OCI-LY7 (cell line): ENCODE measurements around the gene EPB41L4B. TPM values are rescaled to one million over a fixed set of nuclear protein-coding genes. Genes with fewer than 3 reads are reported as not detected.
A peak's percentile ranks its signal among the peaks of the same experiment; 100 is the strongest.

Experiments used
- BruUV-seq: library from RNA; stranded (reverse); fragments of 400-500 nt; replicated peaks from 2 replicates; lab custom pipeline; 2021; lab: Mats Ljungman, UMichigan
- CTCF ChIA-PET: fragments of 300-600 bp; sonication (Branson Sonifier 250); formaldehyde crosslinking; loops from one replicate; lab custom pipeline; 2022; ENCODE audit warnings: antibody characterized with exemption; ENCODE audit not compliant: unreplicated experiment; lab: Charles Lee
- POLR2A ChIA-PET: fragments of 300-600 bp; sonication (Branson Sonifier 250); formaldehyde crosslinking; loops from one replicate; lab custom pipeline; 2022; ENCODE audit warnings: antibody characterized with exemption; lab: Charles Lee
- DNase-seq: peaks from one replicate; pipeline ENCODE4 v3.0.0-alpha.2; 2015; ENCODE audit warnings: low spot score
- H2AFZ ChIP-seq: fragments of 200-600 bp; sonication (generic), shearing (Covaris generic); 2 replicates; pipeline ENCODE4 v1.6.1; 2014; ENCODE audit warnings: mild to moderate bottlenecking, antibody characterized with exemption, low read length, moderate library complexity
- H3K27ac ChIP-seq: fragments of 200-600 bp; sonication (generic); 2 replicates; pipeline ENCODE4 v1.5.1; 2014; ENCODE audit warnings: mixed run types, low read depth, mild to moderate bottlenecking, moderate library complexity, low read length, inconsistent platforms; ENCODE audit not compliant: poor library complexity, severe bottlenecking
- H3K36me3 ChIP-seq: fragments of 200-600 bp; sonication (generic); 2 replicates; pipeline ENCODE4 v1.6.1; 2014; ENCODE audit warnings: mild to moderate bottlenecking, antibody characterized with exemption, low read length, moderate library complexity, mixed read lengths; ENCODE audit not compliant: insufficient read depth
- H3K4me1 ChIP-seq: fragments of 200-600 bp; sonication (generic); 2 replicates; pipeline ENCODE4 v1.5.1; 2014; ENCODE audit warnings: mild to moderate bottlenecking, low read length; ENCODE audit not compliant: insufficient read depth, poor library complexity, severe bottlenecking
- H3K4me2 ChIP-seq: fragments of 200-600 bp; sonication (generic); 2 replicates; pipeline ENCODE4 v1.6.1; 2014; ENCODE audit warnings: mild to moderate bottlenecking, low read length
- H3K4me3 ChIP-seq: fragments of 200-600 bp; sonication (generic); 2 replicates; pipeline ENCODE4 v1.5.1; 2014; ENCODE audit warnings: mild to moderate bottlenecking, low read depth, low read length; ENCODE audit not compliant: poor library complexity, severe bottlenecking
- H3K79me2 ChIP-seq: fragments of 200-600 bp; sonication (generic); 2 replicates; pipeline ENCODE4 v1.6.1; 2016; ENCODE audit warnings: low read depth, mild to moderate bottlenecking, low read length, moderate library complexity, mixed read lengths; ENCODE audit not compliant: insufficient read depth
- H3K9me2 ChIP-seq: fragments of 200-600 bp; sonication (generic); 2 replicates; pipeline ENCODE4 v1.6.1; 2016; ENCODE audit warnings: mild to moderate bottlenecking, low read length, mixed read lengths; ENCODE audit not compliant: insufficient read depth
- H3K9me3 ChIP-seq: fragments of 200-600 bp; sonication (generic); 2 replicates; pipeline ENCODE4 v1.6.1; 2014; ENCODE audit warnings: mild to moderate bottlenecking, mixed run types, low read length, mixed read lengths
- H4K20me1 ChIP-seq: fragments of 200-600 bp; sonication (generic); 2 replicates; pipeline ENCODE4 v1.6.1; 2014; ENCODE audit warnings: mild to moderate bottlenecking, antibody characterized with exemption, low read length, moderate library complexity, mixed read lengths; ENCODE audit not compliant: insufficient read depth
- EZH2phosphoT487 ChIP-seq: fragments of 200-600 bp; sonication (generic); IDR thresholded peaks from 2 replicates; pipeline ENCODE4 v1.6.1; 2018; ENCODE audit warnings: low read depth, borderline replicate concordance, mild to moderate bottlenecking, mixed run types, antibody characterized with exemption, low read length, moderate library complexity, mixed read lengths
- intact Hi-C: fragments of 100-400 bp; cut with micrococcal nuclease; formaldehyde crosslinking; loops from one replicate; pipeline ENCODE4 v1.10.0; 2022; ENCODE audit not compliant: unreplicated experiment
- total RNA-seq, 2 experiments: library from RNA; depleted of rRNA in 1 of 2; stranded (reverse); fragments of >200 nt in 1 of 2; shearing (Covaris generic) in 1 of 2; gene quantifications; 2 replicates each; pipeline ENCODE4 v1.2.3, GENCODE V29; 2014 to 2022
- TF ChIP-seq, protein P1 (sequence below): fragments of 200-600 bp; sonication (generic); conservative IDR thresholded peaks from 2 replicates; pipeline ENCODE4 v1.5.1; 2014; ENCODE audit warnings: mild to moderate bottlenecking, antibody characterized with exemption, low read length, moderate library complexity, mixed read lengths

The EPB41L4B gene
- total RNA-seq, 2 experiments from 2014 or later = 0.29 TPM; not detected in 1

DNA sequence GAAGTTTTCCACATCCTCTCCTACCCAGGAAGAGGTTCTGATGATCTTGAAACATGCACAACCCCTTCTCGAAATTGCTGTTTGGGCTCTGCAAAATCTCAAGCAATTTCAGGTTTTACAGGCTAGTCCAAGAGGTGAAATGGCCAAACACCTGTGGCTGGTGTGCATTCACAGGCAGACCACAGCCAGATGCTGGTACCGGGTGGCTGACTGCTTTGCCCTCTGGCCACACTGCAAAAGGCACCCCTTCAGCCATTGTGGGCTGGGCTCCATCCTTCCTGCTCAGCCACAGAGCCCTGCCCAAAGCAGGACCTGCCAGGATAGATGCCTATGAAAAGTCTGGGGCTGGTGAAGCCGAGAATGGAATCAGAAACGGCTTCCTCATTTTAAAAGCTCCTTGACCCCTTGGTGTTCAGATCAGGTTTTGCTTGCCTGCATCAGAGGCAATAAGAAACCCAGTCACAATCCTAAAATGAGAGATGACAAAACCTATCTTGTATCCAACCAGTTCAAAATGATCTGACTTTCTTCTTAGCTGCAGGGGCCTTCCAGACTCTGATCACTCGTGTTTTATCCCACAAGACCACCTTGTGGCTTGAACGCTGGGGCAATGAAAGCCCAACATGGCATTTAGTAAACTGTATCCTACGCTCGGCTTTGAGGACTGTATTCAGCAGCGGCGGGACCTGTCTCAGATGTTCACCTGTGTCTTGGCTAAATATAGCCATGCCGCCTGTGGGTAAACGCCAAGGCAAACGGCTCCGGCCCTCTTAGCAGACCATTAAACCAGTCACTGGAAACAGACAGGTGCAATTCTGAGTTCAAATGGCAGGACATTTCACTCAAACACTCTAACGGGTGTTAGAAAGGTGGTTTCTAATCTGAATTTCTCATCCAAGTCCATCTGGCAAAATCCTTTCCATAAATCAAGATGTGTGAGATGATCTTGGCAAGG lies 49.6 kb downstream of the EPB41L4B start:
- BruUV-seq = no TSS peak

DNA sequence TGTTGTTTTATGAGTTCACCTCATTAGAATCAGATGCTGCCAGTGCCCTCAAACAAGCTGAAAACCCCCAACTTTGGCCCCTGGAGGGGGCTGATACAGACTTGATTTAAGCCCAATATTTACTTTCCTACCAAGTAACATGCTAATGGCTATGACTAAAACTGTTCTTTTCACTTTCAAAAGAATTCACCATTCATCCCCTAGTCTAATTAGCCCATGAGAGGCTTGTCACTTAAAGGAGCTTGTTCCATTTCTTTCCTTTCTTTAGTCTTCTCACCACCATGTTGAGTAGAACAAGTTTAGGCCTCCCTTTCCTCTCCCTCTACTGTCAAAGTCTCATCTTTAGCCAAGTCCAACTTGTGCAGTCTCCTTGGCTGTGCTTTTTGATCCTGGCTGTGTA lies 50.4 kb downstream of the EPB41L4B start:
- H3K36me3 ChIP-seq = no peaks in the 10 kb centered on the region
- intact Hi-C loops = no loop called here
- H3K9me3 ChIP-seq = peaks cover 5% of the 10 kb centered on the region; the same call in 1 of the 2 replicates
- H3K9me2 ChIP-seq = no peaks in the 10 kb centered on the region
- DNase-seq = no peak
- no TSS peak for BruUV-seq
- H3K79me2 ChIP-seq = no peaks in the 10 kb centered on the region
- no peak overlapping the region for H2AFZ ChIP-seq
- TF ChIP-seq, protein P1, sequence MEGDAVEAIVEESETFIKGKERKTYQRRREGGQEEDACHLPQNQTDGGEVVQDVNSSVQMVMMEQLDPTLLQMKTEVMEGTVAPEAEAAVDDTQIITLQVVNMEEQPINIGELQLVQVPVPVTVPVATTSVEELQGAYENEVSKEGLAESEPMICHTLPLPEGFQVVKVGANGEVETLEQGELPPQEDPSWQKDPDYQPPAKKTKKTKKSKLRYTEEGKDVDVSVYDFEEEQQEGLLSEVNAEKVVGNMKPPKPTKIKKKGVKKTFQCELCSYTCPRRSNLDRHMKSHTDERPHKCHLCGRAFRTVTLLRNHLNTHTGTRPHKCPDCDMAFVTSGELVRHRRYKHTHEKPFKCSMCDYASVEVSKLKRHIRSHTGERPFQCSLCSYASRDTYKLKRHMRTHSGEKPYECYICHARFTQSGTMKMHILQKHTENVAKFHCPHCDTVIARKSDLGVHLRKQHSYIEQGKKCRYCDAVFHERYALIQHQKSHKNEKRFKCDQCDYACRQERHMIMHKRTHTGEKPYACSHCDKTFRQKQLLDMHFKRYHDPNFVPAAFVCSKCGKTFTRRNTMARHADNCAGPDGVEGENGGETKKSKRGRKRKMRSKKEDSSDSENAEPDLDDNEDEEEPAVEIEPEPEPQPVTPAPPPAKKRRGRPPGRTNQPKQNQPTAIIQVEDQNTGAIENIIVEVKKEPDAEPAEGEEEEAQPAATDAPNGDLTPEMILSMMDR = no peak
- no peak for TF ChIP-seq EZH2phosphoT487
- POLR2A ChIA-PET = no interaction called here
- no peak overlapping the region for H3K27ac ChIP-seq
- H3K4me2 ChIP-seq = no peak overlapping the region; the same call in 1 of the 2 replicates
- H4K20me1 ChIP-seq = no peaks in the 10 kb centered on the region
- CTCF ChIA-PET = no interaction called here
- no peak overlapping the region for H3K4me3 ChIP-seq
- no peaks in the 10 kb centered on the region for H3K4me1 ChIP-seq

More for the DNA sequence above, 49.6 kb downstream of the EPB41L4B start:
- CTCF ChIA-PET = interaction anchor here (0.6 kb wide), 1 partner anchor 22 kb away, joined by 3 read pairs; no protein-coding TSS in a partner anchor
- Histone ChIP-seq H3K27ac (peak overlapping the region; percentile 16), H3K79me2 (no peaks in the 10 kb centered on the region), H2AFZ (peak overlapping the region; percentile 21; the same call in 1 of the 2 replicates), H3K4me1 (no peaks in the 10 kb centered on the region), H3K9me2 (no peaks in the 10 kb centered on the region), H4K20me1 (no peaks in the 10 kb centered on the region), H3K9me3 (peaks cover 5% of the 10 kb centered on the region; the same call in 1 of the 2 replicates), H3K4me2 (peak overlapping the region; percentile 2; the same call in 1 of the 2 replicates), H3K36me3 (no peaks in the 10 kb centered on the region), H3K4me3 (no peak overlapping the region)
- intact Hi-C loops = no loop called here
- POLR2A ChIA-PET = interaction anchor here (0.6 kb wide), 1 partner anchor 36 kb away, joined by 3 read pairs; no protein-coding TSS in a partner anchor
- DNase-seq = peak; percentile 23
- no peak for TF ChIP-seq EZH2phosphoT487
- TF ChIP-seq, protein P1 = no peak
